Parathyroid adenoma (tissue), 2 donors: Measurements from ENCODE around the gene BRINP3.

ENCODE experiments used
- H2AFZ ChIP-seq: fragments of 300-600 bp; sonication (generic); one replicate; pipeline ENCODE4 v1.7.0; 2017; ENCODE audit warnings: antibody characterized with exemption, mild to moderate bottlenecking
- H3K27ac ChIP-seq: fragments of 300-600 bp; sonication (generic); one replicate; pipeline ENCODE4 v1.7.0; 2017
- H3K27me3 ChIP-seq: fragments of 300-600 bp; sonication (generic); one replicate; pipeline ENCODE4 v1.7.0; 2017; ENCODE audit warnings: low read length; ENCODE audit not compliant: control insufficient read depth, insufficient read depth
- H3K36me3 ChIP-seq: fragments of 300-600 bp; sonication (generic); one replicate; pipeline ENCODE4 v1.7.0; 2017; ENCODE audit warnings: low read length; ENCODE audit not compliant: control insufficient read depth, insufficient read depth
- H3K4me1 ChIP-seq: fragments of 300-600 bp; sonication (generic); one replicate; pipeline ENCODE4 v1.7.0; 2017; ENCODE audit warnings: control low read depth
- H3K4me2 ChIP-seq: fragments of 300-600 bp; sonication (generic); one replicate; pipeline ENCODE4 v1.7.0; 2017; ENCODE audit warnings: low read length
- H3K4me3 ChIP-seq: fragments of 300-600 bp; sonication (generic); one replicate; pipeline ENCODE4 v1.7.0; 2017; ENCODE audit warnings: low read depth, low read length
- H3K79me2 ChIP-seq: fragments of 300-600 bp; sonication (generic); one replicate; pipeline ENCODE4 v1.7.0; 2017; ENCODE audit warnings: control low read depth
- H3K9ac ChIP-seq: fragments of 300-600 bp; sonication (generic); one replicate; pipeline ENCODE4 v1.7.0; 2017; ENCODE audit warnings: mild to moderate bottlenecking
- H3K9me3 ChIP-seq: fragments of 300-600 bp; sonication (generic); one replicate; pipeline ENCODE4 v1.7.0; 2017; ENCODE audit warnings: low read length; ENCODE audit not compliant: control insufficient read depth
- CTCF ChIP-seq: fragments of 300-600 bp; sonication (generic); IDR thresholded peaks from one replicate; pipeline ENCODE4 v1.7.0; 2017; ENCODE audit warnings: antibody characterized with exemption, mild to moderate bottlenecking
- donor health status: primary hyperparathyroidism.

The BRINP3 gene

GRCh38 chr1:190098756-190099155 is 378.9 kb downstream of the BRINP3 start:
- Histone ChIP-seq H3K27ac (no peak overlapping the region), H2AFZ (no peak overlapping the region), H3K27me3 (no peaks in the 10 kb centered on the region), H3K4me1 (no peaks in the 10 kb centered on the region), H3K4me2 (no peak overlapping the region), H3K79me2 (no peaks in the 10 kb centered on the region), H3K9ac (no peak overlapping the region), H3K4me3 (no peak overlapping the region), H3K36me3 (no peaks in the 10 kb centered on the region), H3K9me3 (no peaks in the 10 kb centered on the region)
- no peak for TF ChIP-seq CTCF

DNA sequence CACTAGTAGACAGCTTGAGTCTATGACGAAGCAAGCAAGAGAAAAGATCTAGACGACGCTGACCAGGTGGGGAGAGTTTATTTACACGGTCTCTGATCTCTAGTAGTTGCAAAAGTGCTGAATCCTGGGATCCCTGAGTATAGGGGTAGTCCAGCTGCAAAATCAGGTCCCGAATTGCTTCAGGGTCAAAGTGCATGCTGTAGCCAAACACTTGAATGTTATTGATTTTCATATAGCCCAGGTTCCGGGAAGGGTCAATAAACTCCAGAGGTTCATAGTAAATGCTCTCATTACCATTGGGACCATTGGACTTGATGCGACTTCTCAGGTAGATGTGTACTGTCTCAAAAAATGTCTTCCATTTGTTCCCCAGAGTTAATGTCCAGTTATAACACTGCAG is 379.6 kb downstream of the BRINP3 start:
- TF ChIP-seq CTCF, result no peak
- Histone ChIP-seq H3K9me3 (no peaks in the 10 kb centered on the region), H3K36me3 (no peaks in the 10 kb centered on the region), H3K27ac (no peak overlapping the region), H3K4me2 (no peak overlapping the region), H3K4me3 (no peak overlapping the region), H2AFZ (no peak overlapping the region), H3K79me2 (no peaks in the 10 kb centered on the region), H3K27me3 (no peaks in the 10 kb centered on the region), H3K4me1 (no peaks in the 10 kb centered on the region), H3K9ac (no peak overlapping the region)

DNA sequence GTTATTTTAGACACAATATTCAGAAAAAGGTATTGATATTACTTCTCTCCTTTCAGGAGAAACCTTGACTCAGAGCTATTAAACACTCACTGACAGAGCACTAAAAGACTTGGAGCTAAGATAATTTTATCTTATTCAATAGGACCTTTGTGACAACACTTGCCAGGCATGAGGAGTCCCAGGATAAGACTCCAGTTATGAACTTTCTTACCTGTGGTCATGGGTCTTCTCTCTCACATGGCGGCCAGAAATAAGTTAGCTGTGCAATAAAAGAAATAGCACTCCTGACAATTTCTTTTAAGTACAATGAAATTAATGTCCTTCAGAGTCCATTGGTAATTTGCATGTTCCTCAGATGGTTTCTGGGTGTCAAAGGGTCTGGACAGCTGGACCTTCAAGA is 382.1 kb downstream of the BRINP3 start:
- H2AFZ ChIP-seq, result no peak overlapping the region
- H3K27me3 ChIP-seq, result no peaks in the 10 kb centered on the region
- H3K36me3 ChIP-seq, result no peaks in the 10 kb centered on the region
- no peaks in the 10 kb centered on the region for H3K4me1 ChIP-seq
- TF ChIP-seq CTCF, result no peak
- H3K4me2 ChIP-seq, result no peak overlapping the region
- H3K4me3 ChIP-seq, result no peak overlapping the region
- H3K9me3 ChIP-seq, result no peaks in the 10 kb centered on the region
- H3K9ac ChIP-seq, result no peak overlapping the region
- H3K27ac ChIP-seq, result no peak overlapping the region
- no peaks in the 10 kb centered on the region for H3K79me2 ChIP-seq

- Histone ChIP-seq H2AFZ (no peak overlapping the region), H3K9ac (no peak overlapping the region), H3K9me3 (no peaks in the 10 kb centered on the region), H3K4me1 (no peaks in the 10 kb centered on the region), H3K36me3 (no peaks in the 10 kb centered on the region), H3K27ac (no peak overlapping the region), H3K79me2 (no peaks in the 10 kb centered on the region), H3K4me2 (no peak overlapping the region), H3K4me3 (no peak overlapping the region), H3K27me3 (no peaks in the 10 kb centered on the region)
- TF ChIP-seq CTCF, result no peak
Measured at GRCh38 chr1:190084552-190084951, 393.1 kb downstream of the BRINP3 start.

DNA sequence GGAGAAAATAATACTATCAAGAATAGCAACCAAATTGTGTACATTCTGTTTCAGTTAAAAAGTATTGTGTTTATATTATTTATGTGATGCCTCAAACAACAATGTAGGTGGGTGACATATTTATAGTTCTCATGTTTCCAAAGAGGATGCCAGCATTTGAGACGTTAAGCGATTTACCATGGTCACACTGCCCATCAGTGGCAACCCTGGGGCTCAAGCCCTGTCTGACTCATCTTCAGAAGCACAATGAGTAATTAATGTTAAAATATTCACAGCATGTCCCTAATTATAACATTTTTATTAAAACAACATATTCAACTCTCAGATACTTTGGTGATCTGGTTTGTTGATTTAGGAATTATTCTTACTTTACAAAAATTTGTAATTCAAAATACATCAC is 409.4 kb downstream of the BRINP3 start:
- Histone ChIP-seq H2AFZ (no peak overlapping the region), H3K9ac (no peak overlapping the region), H3K4me1 (no peaks in the 10 kb centered on the region), H3K27ac (no peak overlapping the region), H3K79me2 (no peaks in the 10 kb centered on the region), H3K36me3 (no peaks in the 10 kb centered on the region), H3K9me3 (no peaks in the 10 kb centered on the region), H3K4me3 (no peak overlapping the region), H3K27me3 (no peaks in the 10 kb centered on the region), H3K4me2 (no peak overlapping the region)
- TF ChIP-seq CTCF, result no peak
